Endothelial cell of umbilical vein (primary cell): ENCODE results near the gene XRCC6. TPM values are rescaled to one million over a fixed set of nuclear protein-coding genes. Genes with fewer than 3 reads are reported as not detected.
"Not testable (repeated sequence)": the region's sequence is repeated elsewhere in the genome, so short reads cannot be mapped to it uniquely, and the experiment has no call there.

Experiments
- BruUV-seq: library from RNA; stranded (reverse); fragments of 400-500 nt; replicated peaks from 2 replicates; lab custom pipeline; 2021; lab: Mats Ljungman, UMichigan
- CTCF ChIA-PET: fragments of 300-600, 350-600 bp; sonication (Branson Sonifier 250); formaldehyde crosslinking; loops from one replicate; lab custom pipeline; 2021; ENCODE audit warnings: antibody characterized with exemption, inconsistent platforms; lab: Charles Lee
- POLR2A ChIA-PET: fragments of 300-600, 350-600 bp; sonication (Branson Sonifier 250); formaldehyde crosslinking; loops from one replicate; lab custom pipeline; 2021; ENCODE audit warnings: antibody characterized with exemption, inconsistent platforms; lab: Charles Lee
- DNase-seq: peaks from one replicate; pipeline ENCODE4 v3.0.0-alpha.2; 2011; ENCODE audit warnings: low read depth, low spot score
- FAIRE-seq: peaks from 2 replicates; lab custom pipeline; 2011; peaks lifted over from hg19 to GRCh38; lab: Jason Lieb, UNC
- H2AFZ ChIP-seq: 2 replicates; pipeline ENCODE4 v1.6.0; 2012; ENCODE audit warnings: low read depth, low read length, control low read depth, inconsistent platforms
- H3K27ac ChIP-seq: 2 replicates; pipeline ENCODE4 v1.5.1; 2011; ENCODE audit warnings: low read depth, mild to moderate bottlenecking, control low read depth, low read length, moderate library complexity; ENCODE audit not compliant: insufficient read depth
- H3K27me3 ChIP-seq, 2 experiments: 2 replicates each; pipeline versions ENCODE4 v1.6.0 to v1.6.1; 2011; ENCODE audit warnings: low read length in 2 of 2, mixed read lengths in 1 of 2; ENCODE audit not compliant: control insufficient read depth in 2 of 2, insufficient read depth in 2 of 2
- H3K36me3 ChIP-seq, 2 experiments: 2 replicates in 1 of 2; 3 replicates in 1 of 2; pipeline ENCODE4 v1.5.1; 2011; ENCODE audit warnings: low read length in 2 of 2, mild to moderate bottlenecking in 1 of 2, moderate library complexity in 1 of 2; ENCODE audit not compliant: control insufficient read depth in 2 of 2, insufficient read depth in 2 of 2; ENCODE audit errors: extremely low read depth in 1 of 2
- H3K4me1 ChIP-seq: 3 replicates; pipeline ENCODE4 v1.5.1; 2011; ENCODE audit warnings: mild to moderate bottlenecking, low read length; ENCODE audit not compliant: control insufficient read depth, insufficient read depth; ENCODE audit errors: extremely low read depth
- H3K4me2 ChIP-seq: 2 replicates; pipeline ENCODE4 v1.6.1; 2011; ENCODE audit warnings: low read length, control low read depth, mixed read lengths; ENCODE audit not compliant: insufficient read depth
- H3K4me3 ChIP-seq, 3 experiments: fragments of 200-600 bp in 1 of 3; sonication (generic), shearing (Covaris generic) in 1 of 3; replicated peaks in 1 of 3; 2 replicates each; pipeline ENCODE4 v1.5.1; 2011 to 2016; ENCODE audit warnings: control low read depth in 3 of 3, low read length in 3 of 3, mild to moderate bottlenecking in 2 of 3, inconsistent platforms in 1 of 3, low read depth in 1 of 3, moderate library complexity in 1 of 3; ENCODE audit not compliant: insufficient read depth in 1 of 3
- H3K79me2 ChIP-seq: 2 replicates; pipeline ENCODE4 v1.6.0; 2012; ENCODE audit warnings: low read length, inconsistent platforms; ENCODE audit not compliant: control insufficient read depth, insufficient read depth
- H3K9ac ChIP-seq: replicated peaks from 2 replicates; pipeline ENCODE3; 2011; ENCODE audit warnings: low read length, control low read depth; ENCODE audit not compliant: insufficient read depth; ENCODE audit errors: extremely low read depth
- H3K9me1 ChIP-seq: replicated peaks from 3 replicates; pipeline ENCODE4 v1.6.0; 2011; ENCODE audit warnings: mild to moderate bottlenecking, low read length; ENCODE audit not compliant: control insufficient read depth, insufficient read depth; ENCODE audit errors: extremely low read depth
- H3K9me3 ChIP-seq: replicated peaks from 2 replicates; pipeline ENCODE4 v1.5.1; 2012; ENCODE audit warnings: low read length, inconsistent platforms; ENCODE audit not compliant: control insufficient read depth, insufficient read depth
- H4K20me1 ChIP-seq: replicated peaks from 2 replicates; pipeline ENCODE3; 2011; ENCODE audit warnings: mild to moderate bottlenecking, low read length; ENCODE audit not compliant: control insufficient read depth, insufficient read depth; ENCODE audit errors: extremely low read depth
- EZH2 ChIP-seq: IDR thresholded peaks from 2 replicates; pipeline ENCODE4 v1.6.1; 2012; ENCODE audit warnings: borderline replicate concordance, low read depth, mild to moderate bottlenecking, moderate library complexity, low read length, inconsistent platforms; ENCODE audit not compliant: severe bottlenecking
- FOS ChIP-seq: IDR thresholded peaks from 2 replicates; pipeline ENCODE4 v1.6.1; 2011; ENCODE audit warnings: mild to moderate bottlenecking, low read length, moderate library complexity, borderline replicate concordance; ENCODE audit not compliant: insufficient read depth
- GATA2 ChIP-seq: IDR thresholded peaks from 2 replicates; pipeline ENCODE4 v1.7.0; 2011; ENCODE audit warnings: low read depth, mild to moderate bottlenecking, moderate library complexity, mixed read lengths, low read length; ENCODE audit not compliant: insufficient read length, insufficient read depth
- JUN ChIP-seq: IDR thresholded peaks from 2 replicates; pipeline ENCODE4 v1.6.1; 2011; ENCODE audit warnings: borderline replicate concordance, low read depth; ENCODE audit not compliant: insufficient read length, insufficient read depth
- MYC ChIP-seq: IDR thresholded peaks from one replicate; pipeline ENCODE4 v1.6.1; 2011; ENCODE audit warnings: mild to moderate bottlenecking, low read depth, low read length
- POLR2A ChIP-seq: IDR thresholded peaks from 2 replicates; pipeline ENCODE4 v1.6.1; 2012; ENCODE audit warnings: low read depth, mild to moderate bottlenecking, control low read depth, low read length
- dilution Hi-C: fragments of 300-500 bp; cut with MboI; formaldehyde crosslinking; loops from one replicate; pipeline ENCODE4 v1.15.0; 2019; ENCODE audit warnings: low sequenced_read_pairs; ENCODE audit not compliant: extremely low pct_ligation_motif_present
- intact Hi-C: fragments of 100-400 bp; cut with micrococcal nuclease; formaldehyde crosslinking; loops from one replicate; pipeline ENCODE4 v1.10.0; 2022
- polyA plus RNA-seq, 4 experiments: library from polyadenylated mRNA; depleted of rRNA in 3 of 4; stranded (reverse) in 3 of 4; unstranded in 1 of 4; fragments of >200 nt; gene quantifications; 2 replicates each; pipeline versions ENCODE4 v1.2.1 to v1.2.3, GENCODE V29; 2011 to 2012; ENCODE audit warnings: missing spikeins in 1 of 4
- total RNA-seq: library from RNA; stranded (reverse); gene quantifications from 2 replicates; pipeline ENCODE4 v1.2.3, GENCODE V29; 2021
- TF ChIP-seq, protein P1 (sequence below): IDR thresholded peaks from 2 replicates; pipeline ENCODE4 v1.6.1; 2011; ENCODE audit not compliant: insufficient read depth, insufficient read length
- TF ChIP-seq, protein P2 (sequence below), 2 donors: IDR thresholded peaks; 1 replicate in 1 of 2; 2 replicates in 1 of 2; pipeline ENCODE4 v1.5.1; 2011; ENCODE audit warnings: low read length in 2 of 2, mild to moderate bottlenecking in 2 of 2, moderate library complexity in 2 of 2, control low read depth in 1 of 2, inconsistent platforms in 1 of 2, low read depth in 1 of 2; ENCODE audit not compliant: insufficient read depth in 1 of 2; ENCODE audit errors: extremely low read depth in 1 of 2

The XRCC6 gene
- total and polyA plus RNA-seq, 2 donors (not counting 3 experiments of a cell fraction or from before 2014, with no cell fraction given) = 117 to 309 TPM

DNA sequence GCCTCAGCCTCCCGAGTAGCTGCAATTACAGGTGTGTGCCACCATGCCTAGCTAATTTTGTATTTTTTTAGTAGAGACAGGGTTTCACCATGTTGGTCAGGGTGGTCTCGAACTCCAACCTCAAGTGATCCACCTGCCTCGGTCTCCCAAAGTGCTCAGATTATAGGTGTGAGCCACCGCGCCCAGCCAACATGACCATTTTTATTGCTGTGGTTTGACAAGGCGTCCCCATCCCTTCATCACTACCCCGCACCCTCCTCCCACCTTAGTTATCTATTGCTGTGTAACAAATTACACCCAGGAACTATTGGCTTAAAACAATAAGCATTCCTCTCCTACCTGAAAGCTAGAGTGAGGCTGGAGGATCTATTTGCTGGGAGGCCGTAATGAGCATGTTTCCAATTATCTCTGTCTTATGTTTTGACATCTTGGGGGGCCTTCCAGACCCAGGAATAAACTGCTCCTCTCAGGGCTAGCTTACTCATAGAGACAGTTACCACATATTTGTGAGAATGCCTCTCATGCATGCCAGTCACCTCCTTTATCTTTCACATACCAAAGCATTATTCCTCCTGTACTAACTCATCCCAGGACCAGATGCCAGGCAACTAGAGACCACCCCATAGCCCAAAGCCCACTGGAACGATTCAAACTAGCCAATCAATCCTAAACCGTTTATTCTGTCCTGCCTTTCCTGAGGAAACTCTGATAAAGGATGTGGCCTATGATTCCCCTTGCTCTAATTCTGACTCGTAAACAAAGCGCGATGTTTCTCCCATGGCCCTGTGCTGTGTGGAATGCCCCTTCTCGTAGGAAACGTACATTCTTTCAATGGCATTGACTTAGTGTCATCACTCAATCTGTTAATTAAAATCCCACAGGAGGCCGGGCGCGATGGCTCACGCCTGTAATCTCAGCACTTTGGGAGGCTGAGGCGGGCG lies 48.1 kb downstream of the XRCC6 start:
- Histone ChIP-seq H4K20me1 (no peaks in the 10 kb centered on the region), H3K4me1 (peaks cover 15% of the 10 kb centered on the region), H3K4me2 (no peak overlapping the region), H2AFZ (no peak overlapping the region), H3K9me3 (no peaks in the 10 kb centered on the region), H3K9me1 (no peaks in the 10 kb centered on the region), H3K27me3 (no peaks in the 10 kb centered on the region), H3K9ac (peak overlapping the region; percentile 22), H3K4me3 (no peak overlapping the region), H3K36me3 (peaks cover 8 to 15% of the 10 kb centered on the region in 2 experiments), H3K27ac (peak overlapping the region; percentile 38), H3K79me2 (peaks cover 2% of the 10 kb centered on the region)
- ChIA-PET POLR2A (no interaction called here), CTCF (interaction anchor here (1.4 kb wide), 1 partner anchor 272 kb away, joined by 4 read pairs; no protein-coding TSS in a partner anchor)
- dilution Hi-C loops = no loop called here
- no TSS peak for BruUV-seq
- intact Hi-C loops = loop anchor here (5.0 kb wide), 1 partner anchor 47 kb away; the partner anchor contains the start of genes DESI1 and XRCC6
- DNase-seq (peak; percentile 37), FAIRE-seq (no peak)
- TF ChIP-seq, protein P1, sequence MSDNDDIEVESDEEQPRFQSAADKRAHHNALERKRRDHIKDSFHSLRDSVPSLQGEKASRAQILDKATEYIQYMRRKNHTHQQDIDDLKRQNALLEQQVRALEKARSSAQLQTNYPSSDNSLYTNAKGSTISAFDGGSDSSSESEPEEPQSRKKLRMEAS = no peak
- TF ChIP-seq MYC (no peak), FOS (no peak), JUN (no peak), POLR2A (no peak), EZH2 (no peak), GATA2 (no peak)
- TF ChIP-seq, protein P2, sequence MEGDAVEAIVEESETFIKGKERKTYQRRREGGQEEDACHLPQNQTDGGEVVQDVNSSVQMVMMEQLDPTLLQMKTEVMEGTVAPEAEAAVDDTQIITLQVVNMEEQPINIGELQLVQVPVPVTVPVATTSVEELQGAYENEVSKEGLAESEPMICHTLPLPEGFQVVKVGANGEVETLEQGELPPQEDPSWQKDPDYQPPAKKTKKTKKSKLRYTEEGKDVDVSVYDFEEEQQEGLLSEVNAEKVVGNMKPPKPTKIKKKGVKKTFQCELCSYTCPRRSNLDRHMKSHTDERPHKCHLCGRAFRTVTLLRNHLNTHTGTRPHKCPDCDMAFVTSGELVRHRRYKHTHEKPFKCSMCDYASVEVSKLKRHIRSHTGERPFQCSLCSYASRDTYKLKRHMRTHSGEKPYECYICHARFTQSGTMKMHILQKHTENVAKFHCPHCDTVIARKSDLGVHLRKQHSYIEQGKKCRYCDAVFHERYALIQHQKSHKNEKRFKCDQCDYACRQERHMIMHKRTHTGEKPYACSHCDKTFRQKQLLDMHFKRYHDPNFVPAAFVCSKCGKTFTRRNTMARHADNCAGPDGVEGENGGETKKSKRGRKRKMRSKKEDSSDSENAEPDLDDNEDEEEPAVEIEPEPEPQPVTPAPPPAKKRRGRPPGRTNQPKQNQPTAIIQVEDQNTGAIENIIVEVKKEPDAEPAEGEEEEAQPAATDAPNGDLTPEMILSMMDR (IDR thresholded peaks at IDR 0.05; ENCODE audit: extremely low read depth in 1 of 2, insufficient read depth in 1 of 2, low read depth in 1 of 2, low read length in 2 of 2) = no peak

- CTCF ChIA-PET = interaction anchor here (1.3 kb wide), 1 partner anchor 9 kb away, joined by 3 read pairs; no protein-coding TSS in a partner anchor
These were observed 51.0 kb downstream of the XRCC6 start for GRCh38 chr22:41672096-41672495.

More at GRCh38 chr22:41672096-41672495, 51.0 kb downstream of the XRCC6 start:
- H4K20me1 ChIP-seq, dilution Hi-C loops, H3K4me3 ChIP-seq, H3K79me2 ChIP-seq, H2AFZ ChIP-seq, H3K9ac ChIP-seq, DNase-seq, H3K27me3 ChIP-seq, H3K9me3 ChIP-seq, intact Hi-C loops, FAIRE-seq, H3K4me2 ChIP-seq, H3K9me1 ChIP-seq, POLR2A ChIA-PET, H3K27ac ChIP-seq, BruUV-seq: not testable (repeated sequence)
- H3K4me1 ChIP-seq = peaks cover 12% of the 10 kb centered on the region
- peaks cover 0 to 11% of the 10 kb centered on the region in 2 experiments for H3K36me3 ChIP-seq
